Calu3 (cell line): Measurements from ENCODE around the gene TIPARP. TPM values are rescaled to one million over a fixed set of nuclear protein-coding genes. Genes with fewer than 3 reads are reported as not detected.

Source experiments
- BruUV-seq: library from RNA; stranded (reverse); fragments of 400-500 nt; replicated peaks from 2 replicates; lab custom pipeline; 2021; lab: Mats Ljungman, UMichigan
- CTCF ChIA-PET: fragments of 300-600 bp; sonication (Branson Sonifier 250); formaldehyde crosslinking; loops from one replicate; lab custom pipeline; 2022; ENCODE audit warnings: antibody characterized with exemption; lab: Charles Lee
- DNase-seq: peaks from one replicate; pipeline ENCODE4 v3.0.0; 2022
- H3K27ac Mint-ChIP-seq: one replicate; pipeline ENCODE4 v1.8.0; 2022; ENCODE audit warnings: mixed read lengths; ENCODE audit not compliant: unreplicated experiment
- H3K27me3 Mint-ChIP-seq: one replicate; pipeline ENCODE4 v1.8.0; 2022; ENCODE audit warnings: mixed read lengths; ENCODE audit not compliant: unreplicated experiment
- H3K36me3 Mint-ChIP-seq: one replicate; pipeline ENCODE4 v1.8.0; 2022; ENCODE audit warnings: mild to moderate bottlenecking, moderate library complexity, mixed read lengths; ENCODE audit not compliant: insufficient read depth, unreplicated experiment
- H3K4me1 Mint-ChIP-seq: one replicate; pipeline ENCODE4 v1.8.0; 2022; ENCODE audit warnings: mild to moderate bottlenecking, low read depth, mixed read lengths; ENCODE audit not compliant: unreplicated experiment
- H3K4me3 Mint-ChIP-seq: one replicate; pipeline ENCODE4 v1.8.0; 2022; ENCODE audit warnings: mild to moderate bottlenecking, low read depth, moderate library complexity, mixed read lengths; ENCODE audit not compliant: unreplicated experiment
- H3K9me3 Mint-ChIP-seq: one replicate; pipeline ENCODE4 v1.8.0; 2022; ENCODE audit warnings: low read depth, mixed read lengths; ENCODE audit not compliant: unreplicated experiment
- intact Hi-C: fragments of 100-400 bp; cut with micrococcal nuclease; formaldehyde crosslinking; loops from one replicate; pipeline ENCODE4 v1.10.0; 2022; ENCODE audit not compliant: unreplicated experiment
- total RNA-seq: library from RNA; stranded (reverse); gene quantifications from 2 replicates; pipeline ENCODE4 v1.2.3, GENCODE V29; 2022
- TF ChIP-seq, protein P1 (sequence below): fragments of 200-600 bp; IDR thresholded peaks from one replicate; pipeline ENCODE4 v1.8.0; 2022; ENCODE audit warnings: antibody characterized with exemption; ENCODE audit not compliant: unreplicated experiment

Gene TIPARP
- total RNA-seq, 1 experiment from 2014 or later = 91.4 TPM

DNA sequence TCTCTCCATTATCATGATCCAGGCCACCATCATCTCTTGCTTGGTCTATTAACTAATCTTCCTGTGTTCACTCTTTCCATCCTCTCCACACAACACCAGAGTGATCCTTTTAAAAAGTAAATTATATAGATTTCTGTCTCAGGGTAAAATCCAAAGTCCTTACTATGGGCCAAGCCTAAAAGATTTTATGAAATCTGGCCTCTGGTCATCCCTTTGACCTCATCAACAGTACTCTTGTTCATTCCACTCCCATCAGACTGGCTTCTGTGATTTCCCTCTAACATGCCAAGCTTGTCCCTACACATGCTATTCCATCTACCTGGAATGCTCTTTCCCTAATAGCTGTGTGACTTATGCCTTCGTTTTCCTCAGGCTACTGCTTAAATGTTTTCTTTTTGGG, 8.3 kb upstream of the TIPARP start:
- Mint-ChIP-seq H3K4me1 (peaks cover 37% of the 10 kb centered on the region), H3K4me3 (no peak overlapping the region), H3K27ac (no peak overlapping the region), H3K27me3 (no peaks in the 10 kb centered on the region), H3K9me3 (no peaks in the 10 kb centered on the region), H3K36me3 (no peaks in the 10 kb centered on the region)
- DNase-seq = no peak
- BruUV-seq = no TSS peak
- TF ChIP-seq, protein P1, sequence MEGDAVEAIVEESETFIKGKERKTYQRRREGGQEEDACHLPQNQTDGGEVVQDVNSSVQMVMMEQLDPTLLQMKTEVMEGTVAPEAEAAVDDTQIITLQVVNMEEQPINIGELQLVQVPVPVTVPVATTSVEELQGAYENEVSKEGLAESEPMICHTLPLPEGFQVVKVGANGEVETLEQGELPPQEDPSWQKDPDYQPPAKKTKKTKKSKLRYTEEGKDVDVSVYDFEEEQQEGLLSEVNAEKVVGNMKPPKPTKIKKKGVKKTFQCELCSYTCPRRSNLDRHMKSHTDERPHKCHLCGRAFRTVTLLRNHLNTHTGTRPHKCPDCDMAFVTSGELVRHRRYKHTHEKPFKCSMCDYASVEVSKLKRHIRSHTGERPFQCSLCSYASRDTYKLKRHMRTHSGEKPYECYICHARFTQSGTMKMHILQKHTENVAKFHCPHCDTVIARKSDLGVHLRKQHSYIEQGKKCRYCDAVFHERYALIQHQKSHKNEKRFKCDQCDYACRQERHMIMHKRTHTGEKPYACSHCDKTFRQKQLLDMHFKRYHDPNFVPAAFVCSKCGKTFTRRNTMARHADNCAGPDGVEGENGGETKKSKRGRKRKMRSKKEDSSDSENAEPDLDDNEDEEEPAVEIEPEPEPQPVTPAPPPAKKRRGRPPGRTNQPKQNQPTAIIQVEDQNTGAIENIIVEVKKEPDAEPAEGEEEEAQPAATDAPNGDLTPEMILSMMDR = no peak
- CTCF ChIA-PET = no interaction called here
- intact Hi-C loops = no loop called here

DNA sequence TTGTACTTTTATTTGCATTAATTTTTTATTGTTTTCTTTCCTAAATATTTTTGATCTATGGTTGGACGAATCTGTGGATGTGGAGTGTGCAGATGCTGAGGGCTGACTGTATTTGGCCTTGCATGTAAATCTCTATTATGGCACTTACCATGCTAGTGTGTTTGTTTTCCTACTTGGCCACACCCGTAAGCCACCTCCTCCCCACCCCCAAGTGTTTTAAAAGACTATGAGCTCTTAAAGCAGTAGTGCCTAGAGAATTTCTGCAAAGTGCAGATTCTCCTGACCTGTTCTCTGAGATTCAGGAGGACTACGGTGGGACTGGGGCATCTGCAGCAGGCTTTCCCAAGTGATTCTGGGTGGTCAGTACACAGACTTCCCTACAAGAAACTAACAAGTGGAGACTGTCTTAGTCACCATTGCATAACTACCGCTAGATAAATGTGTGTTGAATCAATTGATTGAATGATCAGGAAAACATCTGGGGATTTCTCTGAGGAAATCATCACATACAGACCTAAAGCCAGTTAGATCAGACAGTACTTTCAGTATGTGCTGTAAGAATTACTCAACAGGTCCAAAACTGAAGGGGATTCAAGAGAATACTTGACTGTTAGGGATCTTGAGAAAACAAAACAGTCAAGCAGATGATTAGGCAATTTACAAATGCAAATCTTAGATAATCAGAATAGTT, 6.2 kb upstream of the TIPARP start:
- no peaks in the 10 kb centered on the region for H3K36me3 Mint-ChIP-seq
- CTCF ChIA-PET = interaction anchor here (1.0 to 1.4 kb wide), 3 partner anchors 24 to 133 kb away, joined by 3 to 4 read pairs (median 3); no protein-coding TSS in a partner anchor
- TF ChIP-seq, protein P1 = no peak
- no peaks in the 10 kb centered on the region for H3K27me3 Mint-ChIP-seq
- no peak overlapping the region for H3K27ac Mint-ChIP-seq
- no peaks in the 10 kb centered on the region for H3K9me3 Mint-ChIP-seq
- no peak overlapping the region for H3K4me3 Mint-ChIP-seq
- BruUV-seq = no TSS peak
- H3K4me1 Mint-ChIP-seq = peaks cover 45% of the 10 kb centered on the region
- peak; percentile 45 for DNase-seq
- intact Hi-C loops = loop anchor here (1.0 kb wide), 1 partner anchor 38 kb away; no protein-coding TSS in a partner anchor

DNA sequence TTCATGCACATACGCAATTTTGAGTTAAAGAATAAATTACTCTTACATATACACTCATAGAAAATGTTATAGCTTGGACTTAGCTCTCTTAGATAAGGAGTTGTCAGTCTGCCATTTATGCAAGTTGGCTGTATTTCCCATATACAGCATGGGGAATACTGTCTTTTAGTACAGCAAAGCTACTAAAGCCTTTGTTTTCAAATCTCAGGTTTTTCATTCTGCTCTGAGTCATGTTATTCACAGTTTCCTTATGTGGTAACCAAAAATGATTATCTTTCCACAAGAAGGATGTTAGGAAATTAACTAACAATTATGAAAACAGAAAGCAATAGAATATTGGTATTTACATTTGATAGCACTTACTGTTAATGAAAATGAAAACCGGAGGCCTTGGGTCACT, 4.3 kb upstream of the TIPARP start:
- intact Hi-C loops = loop anchor here (5.0 kb wide), 3 partner anchors 113 to 518 kb away; partner anchors contain the start of gene SSR3
- no peak overlapping the region for H3K4me3 Mint-ChIP-seq
- TF ChIP-seq, protein P1 = no peak
- no TSS peak for BruUV-seq
- H3K4me1 Mint-ChIP-seq = peaks cover 45% of the 10 kb centered on the region
- CTCF ChIA-PET = interaction anchor here (1.2 to 1.4 kb wide), 2 partner anchors 417 to 419 kb away, joined by 3 to 4 read pairs; no protein-coding TSS in a partner anchor
- H3K9me3 Mint-ChIP-seq = no peaks in the 10 kb centered on the region
- peaks cover 16% of the 10 kb centered on the region for H3K36me3 Mint-ChIP-seq
- no peaks in the 10 kb centered on the region for H3K27me3 Mint-ChIP-seq
- no peak for DNase-seq
- no peak overlapping the region for H3K27ac Mint-ChIP-seq

DNA sequence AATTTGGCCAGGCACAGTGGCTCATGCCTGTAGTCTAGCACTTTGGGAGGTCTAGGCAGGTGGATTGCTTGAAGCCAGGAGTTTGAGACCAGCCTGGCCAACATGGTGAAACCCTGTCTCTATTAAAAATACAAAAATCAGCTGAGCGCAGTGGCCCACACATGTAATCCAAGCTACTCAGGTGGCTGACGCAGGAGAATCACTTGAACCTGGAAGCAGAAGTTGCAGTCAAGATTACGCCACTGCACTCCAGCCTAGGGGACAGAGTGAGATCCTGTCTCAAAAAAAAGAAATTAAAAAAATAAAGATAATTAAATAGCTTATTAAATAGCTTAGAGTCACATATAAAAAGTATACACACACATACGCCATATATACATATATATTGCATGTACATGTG, 3.7 kb upstream of the TIPARP start:
- TF ChIP-seq, protein P1 = no peak
- Mint-ChIP-seq H3K4me1 (peaks cover 40% of the 10 kb centered on the region), H3K36me3 (peaks cover 21% of the 10 kb centered on the region), H3K27ac (no peak overlapping the region), H3K27me3 (no peaks in the 10 kb centered on the region), H3K9me3 (no peaks in the 10 kb centered on the region), H3K4me3 (no peak overlapping the region)
- CTCF ChIA-PET = interaction anchor here (1.2 to 1.4 kb wide), 2 partner anchors 417 to 418 kb away, joined by 3 to 4 read pairs; no protein-coding TSS in a partner anchor
- no TSS peak for BruUV-seq
- no peak for DNase-seq
- intact Hi-C loops = loop anchor here (5.0 kb wide), 3 partner anchors 113 to 518 kb away; partner anchors contain the start of gene SSR3
